ENCODE results near the gene WFIKKN2. TPM values are rescaled to one million over a fixed set of nuclear protein-coding genes. Genes with fewer than 3 reads are reported as not detected.
"Not testable (repeated sequence)": the region's sequence is repeated elsewhere in the genome, so short reads cannot be mapped to it uniquely, and the experiment has no call there.

Gene WFIKKN2
- total RNA-seq, 1 experiment from 2014 or later: 0.11 TPM

- not testable (repeated sequence) for H3K27me3 Mint-ChIP-seq (ENCODE audit: low read depth); ATAC-seq; H3K4me3 Mint-ChIP-seq; H3K9me3 Mint-ChIP-seq; DNase-seq (ENCODE audit: low spot score); H3K27ac Mint-ChIP-seq
- peaks cover 20% of the 10 kb centered on the region for H3K4me1 Mint-ChIP-seq
- peaks cover 11% of the 10 kb centered on the region for H3K36me3 Mint-ChIP-seq
- POLR2A ChIA-PET: interaction anchor here (0.7 kb wide), 1 partner anchor 25 kb away, joined by 3 read pairs; no protein-coding TSS in a partner anchor
- CTCF ChIA-PET: interaction anchor here (0.6 to 5.1 kb wide), 6 partner anchors 7 to 94 kb away, joined by 3 to 36 read pairs (median 7); no protein-coding TSS in a partner anchor
Measured at GRCh38 chr17:50859727-50860126, 24.3 kb downstream of the WFIKKN2 start.

- CTCF ChIA-PET: interaction anchor here (1.9 to 5.1 kb wide), 3 partner anchors 9 to 93 kb away, joined by 10 to 36 read pairs (median 16); no protein-coding TSS in a partner anchor
- H3K4me3 Mint-ChIP-seq: no peak overlapping the region
- no peaks in the 10 kb centered on the region for H3K27me3 Mint-ChIP-seq (ENCODE audit: low read depth)
- H3K9me3 Mint-ChIP-seq: no peaks in the 10 kb centered on the region
- TF ChIP-seq SMAD3 (CRISPR knock-in tag; IDR thresholded peaks at IDR 0.05; ENCODE audit: borderline replicate concordance) (no peak), TEAD1 (CRISPR knock-in tag; IDR thresholded peaks at IDR 0.05) (no peak), ZNF219 (CRISPR knock-in tag; IDR thresholded peaks at IDR 0.05; ENCODE audit: borderline replicate concordance) (no peak), ATF3 (CRISPR knock-in tag; conservative IDR thresholded peaks at IDR 0.05) (no peak), ETV6 (CRISPR knock-in tag; IDR thresholded peaks at IDR 0.05) (no peak), ATF6 (CRISPR knock-in tag; IDR thresholded peaks at IDR 0.05) (no peak), ZBTB21 (CRISPR knock-in tag; IDR thresholded peaks at IDR 0.05; ENCODE audit: borderline replicate concordance) (no peak), FOXP1 (CRISPR knock-in tag; IDR thresholded peaks at IDR 0.05; ENCODE audit: borderline replicate concordance) (no peak)
- peaks cover 20% of the 10 kb centered on the region for H3K4me1 Mint-ChIP-seq
- H3K27ac Mint-ChIP-seq: no peak overlapping the region
- POLR2A ChIA-PET: interaction anchor here (1.3 kb wide), 1 partner anchor 99 kb away, joined by 3 read pairs; no protein-coding TSS in a partner anchor
- DNase-seq (ENCODE audit: low spot score): no peak
- peaks cover 11% of the 10 kb centered on the region for H3K36me3 Mint-ChIP-seq
- ATAC-seq: no peak
Measured at GRCh38 chr17:50861334-50861676, 25.9 kb downstream of the WFIKKN2 start.

- H3K27ac Mint-ChIP-seq: no peak overlapping the region
- ChIA-PET CTCF (interaction anchor here (3.2 to 6.0 kb wide), 4 partner anchors 10 to 92 kb away, joined by 16 to 75 read pairs (median 50); no protein-coding TSS in a partner anchor), POLR2A (interaction anchor here (0.6 to 1.3 kb wide), 3 partner anchors 10 to 148 kb away, joined by 3 read pairs; no protein-coding TSS in a partner anchor)
- no peak for ATAC-seq
- H3K4me1 Mint-ChIP-seq: peaks cover 20% of the 10 kb centered on the region
- no peak for DNase-seq (ENCODE audit: low spot score)
- H3K9me3 Mint-ChIP-seq: no peaks in the 10 kb centered on the region
- TF ChIP-seq CTCF (IDR thresholded peaks at IDR 0.05): no peak
- no peak for TF ChIP-seq ESRRA (CRISPR knock-in tag; IDR thresholded peaks at IDR 0.05; ENCODE audit: borderline replicate concordance)
- no peak for TF ChIP-seq FOXK1 (CRISPR knock-in tag; IDR thresholded peaks at IDR 0.05)
- no peak for TF ChIP-seq ATF6 (CRISPR knock-in tag; IDR thresholded peaks at IDR 0.05)
- no peak for TF ChIP-seq AFF4 (CRISPR knock-in tag; IDR thresholded peaks at IDR 0.05; ENCODE audit: borderline replicate concordance)
- H3K27me3 Mint-ChIP-seq (ENCODE audit: low read depth): no peaks in the 10 kb centered on the region
- H3K36me3 Mint-ChIP-seq: peaks cover 11% of the 10 kb centered on the region
- H3K4me3 Mint-ChIP-seq: no peak overlapping the region
Measured at GRCh38 chr17:50861822-50862528, 26.6 kb downstream of the WFIKKN2 start.
